GM12864 (cell line): ENCODE measurements around the gene VGLL2.

Experiments used
- DNase-seq: peaks from one replicate; pipeline ENCODE4 v3.0.0-alpha.2; 2011; ENCODE audit warnings: low read depth
- H3K4me3 ChIP-seq: 2 replicates; pipeline ENCODE4 v1.5.1; 2011; ENCODE audit warnings: mild to moderate bottlenecking, low read depth, low read length, control low read depth
- TF ChIP-seq, protein P1 (sequence below): IDR thresholded peaks from 2 replicates; pipeline ENCODE4 v1.5.1; 2011; ENCODE audit warnings: low read depth, mild to moderate bottlenecking, moderate library complexity, low read length, control low read depth, inconsistent platforms; ENCODE audit errors: missing control alignments

VGLL2 gene

DNA sequence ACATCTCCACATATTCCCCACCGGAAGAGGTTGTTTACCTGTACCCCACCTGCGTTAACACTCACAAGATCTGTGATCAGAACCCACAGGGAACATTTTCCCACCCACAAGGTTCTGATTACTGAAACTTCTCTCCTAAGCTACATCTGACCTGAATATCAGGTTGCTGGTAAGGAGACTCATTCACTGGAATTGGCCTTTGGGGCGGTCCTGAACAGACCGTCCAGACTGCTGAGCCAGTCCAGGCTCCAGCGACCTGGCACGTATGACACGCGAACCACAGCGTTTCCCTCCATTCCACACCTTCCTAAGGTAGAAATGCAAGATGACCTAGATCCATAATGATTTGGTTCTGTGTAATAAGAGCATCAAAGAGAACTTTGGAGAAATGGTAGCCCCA, 9.8 kb downstream of the VGLL2 start:
- no peak for DNase-seq
- TF ChIP-seq, protein P1, sequence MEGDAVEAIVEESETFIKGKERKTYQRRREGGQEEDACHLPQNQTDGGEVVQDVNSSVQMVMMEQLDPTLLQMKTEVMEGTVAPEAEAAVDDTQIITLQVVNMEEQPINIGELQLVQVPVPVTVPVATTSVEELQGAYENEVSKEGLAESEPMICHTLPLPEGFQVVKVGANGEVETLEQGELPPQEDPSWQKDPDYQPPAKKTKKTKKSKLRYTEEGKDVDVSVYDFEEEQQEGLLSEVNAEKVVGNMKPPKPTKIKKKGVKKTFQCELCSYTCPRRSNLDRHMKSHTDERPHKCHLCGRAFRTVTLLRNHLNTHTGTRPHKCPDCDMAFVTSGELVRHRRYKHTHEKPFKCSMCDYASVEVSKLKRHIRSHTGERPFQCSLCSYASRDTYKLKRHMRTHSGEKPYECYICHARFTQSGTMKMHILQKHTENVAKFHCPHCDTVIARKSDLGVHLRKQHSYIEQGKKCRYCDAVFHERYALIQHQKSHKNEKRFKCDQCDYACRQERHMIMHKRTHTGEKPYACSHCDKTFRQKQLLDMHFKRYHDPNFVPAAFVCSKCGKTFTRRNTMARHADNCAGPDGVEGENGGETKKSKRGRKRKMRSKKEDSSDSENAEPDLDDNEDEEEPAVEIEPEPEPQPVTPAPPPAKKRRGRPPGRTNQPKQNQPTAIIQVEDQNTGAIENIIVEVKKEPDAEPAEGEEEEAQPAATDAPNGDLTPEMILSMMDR: no peak

DNA sequence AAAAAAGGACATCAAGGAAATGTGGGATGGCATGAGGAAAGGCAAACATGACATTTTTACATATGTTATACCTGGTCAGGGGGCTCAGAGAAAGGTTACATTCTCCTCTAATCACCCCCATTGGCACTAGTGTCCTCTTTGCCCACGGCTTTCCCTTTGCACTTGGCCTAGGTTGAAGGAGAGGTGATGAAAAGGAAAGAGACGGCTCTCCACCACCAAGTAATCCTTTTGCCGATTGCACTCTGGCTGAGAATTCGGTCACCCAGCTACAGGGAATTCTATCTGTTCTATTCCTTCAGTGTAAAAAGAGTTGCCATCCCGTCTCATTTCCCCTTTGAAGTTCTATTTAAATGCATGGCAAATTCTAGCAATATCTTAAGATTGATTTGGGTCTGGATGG, 10.4 kb downstream of the VGLL2 start:
- no peak for DNase-seq

More for the DNA sequence above, 9.8 kb downstream of the VGLL2 start:
- H3K4me3 ChIP-seq: no peak overlapping the region

DNA sequence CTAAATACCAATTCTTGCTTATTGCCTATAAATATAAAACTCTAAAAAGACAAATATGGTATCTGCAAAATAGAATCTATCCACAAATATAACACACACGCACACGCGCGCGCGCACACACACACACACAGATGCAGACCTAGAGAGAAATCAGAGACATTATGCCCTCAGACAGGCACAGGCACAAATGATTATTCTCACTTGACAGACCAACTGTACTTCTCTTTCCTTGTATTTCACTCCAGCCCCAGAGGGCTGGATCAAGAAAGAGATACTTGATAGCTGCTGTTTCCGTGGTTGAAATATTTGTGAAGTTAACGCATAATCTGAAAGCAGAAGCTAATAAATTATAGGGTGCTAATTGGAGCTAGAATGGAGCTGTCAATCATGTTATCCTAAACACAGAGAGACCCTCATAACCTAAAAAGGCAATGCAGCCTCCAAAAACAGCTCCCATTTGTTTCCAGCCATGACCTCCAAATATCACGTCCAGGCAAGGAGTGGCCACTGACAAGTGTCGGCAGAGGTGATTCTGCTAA, 11.5 kb downstream of the VGLL2 start:
- no peak overlapping the region for H3K4me3 ChIP-seq
- TF ChIP-seq, protein P1: no peak
- DNase-seq: no peak

More for the DNA sequence above, 10.4 kb downstream of the VGLL2 start:
- H3K4me3 ChIP-seq: no peak overlapping the region
- TF ChIP-seq, protein P1: no peak

DNA sequence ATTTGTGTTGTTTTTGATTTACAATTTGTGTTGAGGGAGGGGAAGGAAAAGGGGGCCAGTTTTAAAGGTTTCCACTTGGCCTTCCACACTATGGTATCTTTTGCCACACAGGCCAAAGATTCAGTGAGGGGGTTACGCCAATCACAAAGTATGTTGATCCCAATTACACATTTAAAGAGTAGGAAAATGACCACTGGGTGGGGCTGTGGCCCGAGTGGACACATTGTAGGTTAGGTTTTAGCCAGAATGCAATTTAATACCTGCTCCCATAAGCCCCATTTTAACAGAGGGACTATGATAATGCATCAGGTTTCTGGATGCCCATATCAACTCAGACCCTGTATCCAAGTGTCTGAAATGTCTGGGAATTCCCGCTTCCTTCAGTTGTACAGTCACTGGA, 15.6 kb downstream of the VGLL2 start:
- no peak for DNase-seq
- TF ChIP-seq, protein P1: no peak
- no peak overlapping the region for H3K4me3 ChIP-seq

DNA sequence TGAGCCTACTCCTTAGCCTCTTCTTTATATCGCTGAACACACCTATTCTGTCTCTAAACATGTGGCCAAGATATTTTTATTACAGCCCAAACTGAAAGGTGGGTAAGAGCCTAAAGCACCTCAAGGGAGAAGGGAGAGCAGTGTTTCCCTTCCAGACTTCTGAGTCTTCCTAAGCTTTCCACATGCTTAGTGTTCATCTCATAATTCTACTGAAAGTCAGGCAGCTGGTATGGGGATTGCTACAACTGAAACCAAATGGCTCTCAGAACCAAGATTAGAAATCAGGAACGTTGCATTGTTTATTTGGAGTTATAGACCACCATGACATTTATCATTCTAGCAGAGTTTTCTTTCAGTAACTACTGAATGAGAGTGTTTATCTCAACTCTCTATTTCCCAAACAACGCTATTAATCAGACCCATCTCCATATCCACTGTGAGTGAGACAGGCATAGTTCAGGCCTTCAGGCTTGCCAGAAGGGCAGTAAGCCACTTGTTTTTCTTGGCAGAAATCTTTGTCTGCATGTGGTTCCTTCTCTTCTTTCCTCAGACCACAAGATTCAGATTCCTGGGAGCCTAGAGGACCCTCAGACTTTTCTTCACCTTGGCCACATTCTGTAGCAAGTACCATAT, 22.8 kb downstream of the VGLL2 start:
- TF ChIP-seq, protein P1: no peak
- no peak overlapping the region for H3K4me3 ChIP-seq
- no peak for DNase-seq

DNA sequence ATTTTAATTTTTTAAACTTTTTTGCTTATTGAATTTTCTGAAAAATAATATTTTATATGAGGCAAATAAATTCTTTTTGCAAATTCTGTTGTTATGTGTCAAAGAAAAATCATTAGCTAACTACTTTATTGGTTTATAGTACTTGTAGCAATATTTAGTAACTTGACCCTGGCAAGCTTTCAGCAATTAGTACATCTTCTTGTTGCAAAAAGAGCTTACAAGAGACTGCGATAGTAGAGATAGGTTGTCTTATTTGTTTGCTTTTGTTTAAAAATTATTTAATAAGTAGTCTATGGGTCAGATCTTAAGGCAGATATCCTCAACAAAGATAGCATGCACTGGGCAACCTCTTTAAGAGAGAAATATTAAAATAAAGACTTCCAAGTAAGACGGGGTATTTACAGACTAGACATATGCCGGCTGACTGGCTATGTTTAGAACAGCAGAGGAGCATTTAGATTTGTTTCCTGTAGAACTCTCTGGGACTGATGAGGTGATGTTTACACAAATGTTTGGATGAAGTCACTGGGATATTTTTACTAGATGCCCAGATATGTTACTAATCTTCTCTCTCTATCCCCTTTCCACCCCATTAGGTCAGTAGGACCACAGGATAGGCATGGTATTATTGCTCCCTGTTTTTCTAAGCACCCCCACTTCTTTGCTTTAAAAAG, 25.0 kb downstream of the VGLL2 start:
- DNase-seq: no peak
- TF ChIP-seq, protein P1: no peak
- no peak overlapping the region for H3K4me3 ChIP-seq
